GM18909 (cell line): Measurements from ENCODE around the gene ARHGEF40.

ENCODE experiments used
- ATAC-seq: cut with Tn5 transposase; IDR thresholded peaks from one replicate; pipeline ENCODE4 v1.9.1; 2021; ENCODE audit warnings: mild to moderate bottlenecking; ENCODE audit not compliant: unreplicated experiment, poor library complexity

The ARHGEF40 gene

DNA sequence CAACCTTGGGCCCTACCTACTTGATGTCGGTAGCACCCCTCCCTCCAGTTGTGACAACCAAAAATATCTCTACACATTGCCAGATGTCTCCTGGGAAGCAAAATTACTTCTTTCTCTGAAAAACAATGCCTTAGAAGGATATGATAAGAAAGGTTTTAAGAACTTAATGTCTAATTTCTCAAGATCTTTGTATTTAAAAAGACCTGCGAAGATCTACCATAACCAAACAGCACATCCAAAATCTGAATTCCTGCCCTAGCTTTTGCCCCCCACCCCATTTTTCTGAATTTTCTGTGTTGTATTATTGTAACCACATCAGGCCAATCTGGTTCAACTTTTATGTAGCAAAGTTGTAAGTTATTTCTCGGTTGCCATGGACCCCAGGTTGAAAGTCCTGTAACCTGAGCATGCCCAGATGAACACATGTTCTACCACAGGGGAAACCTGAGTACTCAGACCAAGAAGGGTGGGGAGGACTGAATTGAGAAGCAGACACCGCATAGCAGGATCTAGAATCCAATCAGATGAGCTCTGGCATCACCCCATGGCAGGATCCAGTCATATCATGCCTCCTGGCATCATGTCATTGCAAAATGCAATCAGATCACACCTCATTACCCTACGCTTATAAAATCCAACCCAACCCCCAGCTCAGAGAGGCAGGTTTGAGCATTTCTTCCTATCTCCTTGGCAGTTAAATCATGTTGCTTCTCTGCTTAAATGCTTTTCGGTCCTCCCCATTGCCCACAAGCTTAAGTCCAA lies 39.5 kb downstream of the ARHGEF40 start:
- ATAC-seq, result no peak

DNA sequence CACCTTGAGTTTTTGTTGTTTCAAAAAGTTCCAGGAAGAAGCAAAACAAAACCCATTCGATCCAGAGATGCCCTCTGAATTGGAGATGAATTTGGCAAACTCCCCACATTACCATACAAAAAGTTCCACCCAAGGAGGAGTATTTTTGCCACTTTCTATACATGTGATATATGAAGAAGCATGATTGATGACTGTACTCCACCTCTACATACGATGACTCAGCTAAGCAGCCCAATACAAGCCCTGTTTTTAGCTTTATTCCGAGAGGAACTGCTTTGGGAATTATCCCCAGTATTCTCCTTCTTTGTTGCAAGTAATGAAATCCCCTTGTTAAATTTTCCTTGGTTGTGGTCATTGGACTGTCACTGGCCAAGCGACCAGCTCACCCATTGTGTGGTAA lies 42.2 kb downstream of the ARHGEF40 start:
- no peak for ATAC-seq

DNA sequence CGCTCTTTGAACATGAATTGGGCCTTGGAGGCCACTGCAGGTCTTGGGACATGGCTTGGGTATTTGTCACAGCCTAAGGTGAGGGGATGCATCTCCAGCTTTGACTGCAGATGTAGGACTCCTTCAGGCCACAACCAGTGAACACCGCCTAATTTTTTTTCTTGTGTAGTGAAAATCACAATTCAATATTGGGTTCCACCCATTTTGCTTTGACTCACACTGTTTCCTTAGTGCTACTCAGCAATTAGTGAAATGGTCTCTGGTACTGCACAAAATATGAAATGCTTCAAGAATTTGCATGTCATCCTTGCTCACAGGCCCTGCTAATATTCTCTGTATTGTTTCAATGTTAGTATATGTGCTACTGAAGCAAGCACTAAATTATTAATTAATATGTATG lies 43.3 kb downstream of the ARHGEF40 start:
- ATAC-seq, result no peak

DNA sequence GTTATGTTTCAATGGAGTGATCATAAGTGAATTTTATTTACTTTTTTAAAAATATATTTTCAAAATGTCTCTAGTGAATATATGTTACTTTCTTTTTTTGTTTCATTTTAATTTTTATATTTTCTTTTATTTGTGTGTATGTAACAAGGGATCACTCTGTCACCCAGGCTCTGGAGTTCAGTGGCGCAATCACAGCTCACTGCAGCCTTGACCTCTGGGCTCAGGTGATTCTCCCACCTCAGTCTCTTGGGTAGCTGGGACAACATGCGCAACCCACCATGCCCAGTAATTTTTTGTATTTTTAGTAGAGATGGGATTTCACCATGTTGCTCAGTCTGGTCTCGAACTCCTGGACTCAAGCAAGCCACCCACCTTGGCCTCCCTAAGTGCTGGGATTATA lies 48.8 kb downstream of the ARHGEF40 start:
- ATAC-seq, result no peak

DNA sequence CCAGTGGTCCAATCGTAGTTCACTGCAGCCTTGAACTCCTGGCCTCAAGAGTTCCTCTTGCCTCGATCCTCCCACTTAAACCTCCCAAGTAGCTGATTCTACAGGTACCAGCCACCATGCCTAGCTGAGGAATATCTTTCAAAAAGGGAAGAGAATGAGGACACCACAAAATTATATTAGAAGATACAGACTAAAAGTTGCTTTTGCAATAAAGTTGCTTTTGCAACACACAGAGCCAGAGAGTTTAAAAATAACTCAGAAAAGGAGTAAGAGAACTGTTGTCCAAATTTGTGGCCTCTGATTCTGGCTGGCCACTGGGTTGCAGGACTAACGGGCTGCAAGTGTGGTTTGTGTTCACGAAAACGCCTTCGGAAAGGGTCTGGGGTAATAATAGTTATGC lies 50.6 kb downstream of the ARHGEF40 start:
- no peak for ATAC-seq

DNA sequence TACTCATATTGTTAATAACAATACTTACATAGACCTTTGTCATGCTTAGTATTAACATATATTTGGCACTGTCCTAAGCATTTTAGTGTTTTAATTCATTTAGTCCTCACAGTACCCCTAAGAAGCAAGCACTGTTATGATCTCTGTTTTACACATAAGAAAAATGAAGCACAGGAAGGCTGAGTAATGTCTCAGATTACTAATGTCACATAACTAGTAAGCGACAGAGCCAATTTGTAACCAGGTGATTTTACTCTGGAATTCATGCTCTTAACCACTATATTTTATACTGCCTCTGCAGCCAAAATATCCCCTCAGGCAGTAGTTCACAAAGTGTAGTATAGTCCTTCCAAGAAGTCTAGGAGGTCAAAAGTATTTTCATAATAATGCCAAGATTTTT lies 51.0 kb downstream of the ARHGEF40 start:
- ATAC-seq, result no peak

DNA sequence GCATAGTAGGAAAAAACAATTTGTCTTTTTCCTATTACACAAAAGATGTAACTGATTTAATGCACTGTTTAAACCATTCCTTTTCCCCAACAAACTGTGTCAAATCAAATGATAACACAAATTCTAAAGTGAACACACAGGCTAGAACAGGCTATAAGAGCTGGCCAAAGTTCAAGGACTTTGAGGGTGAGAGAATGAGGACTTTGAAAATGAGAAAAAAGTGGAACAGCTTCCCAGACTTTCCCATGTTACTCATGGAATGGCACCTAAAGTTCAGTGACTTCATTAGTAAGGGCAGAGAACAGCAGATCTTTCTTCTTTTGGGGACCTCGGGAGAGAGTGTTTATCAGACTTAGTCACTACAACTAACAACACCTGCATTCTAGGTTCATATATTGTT lies 53.3 kb downstream of the ARHGEF40 start:
- no peak for ATAC-seq

DNA sequence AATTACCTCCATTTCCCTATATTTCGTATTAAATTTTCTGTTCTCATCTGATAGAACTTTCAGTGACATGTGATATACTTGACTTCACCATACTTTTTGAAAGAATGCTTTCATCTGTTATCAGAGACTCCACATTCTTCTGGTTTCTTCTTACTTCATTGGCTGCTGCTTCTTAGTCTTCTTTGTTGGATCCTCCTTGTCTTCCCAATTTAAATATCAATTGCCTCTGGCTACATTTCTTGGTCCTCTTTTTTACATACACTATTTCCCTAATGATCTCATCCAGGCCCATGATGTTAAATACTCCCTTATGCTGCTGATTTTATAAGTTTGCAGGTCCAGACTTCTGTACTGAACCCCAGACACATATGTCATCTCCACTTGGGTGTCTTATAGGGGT lies 63.8 kb downstream of the ARHGEF40 start:
- ATAC-seq, result no peak

DNA sequence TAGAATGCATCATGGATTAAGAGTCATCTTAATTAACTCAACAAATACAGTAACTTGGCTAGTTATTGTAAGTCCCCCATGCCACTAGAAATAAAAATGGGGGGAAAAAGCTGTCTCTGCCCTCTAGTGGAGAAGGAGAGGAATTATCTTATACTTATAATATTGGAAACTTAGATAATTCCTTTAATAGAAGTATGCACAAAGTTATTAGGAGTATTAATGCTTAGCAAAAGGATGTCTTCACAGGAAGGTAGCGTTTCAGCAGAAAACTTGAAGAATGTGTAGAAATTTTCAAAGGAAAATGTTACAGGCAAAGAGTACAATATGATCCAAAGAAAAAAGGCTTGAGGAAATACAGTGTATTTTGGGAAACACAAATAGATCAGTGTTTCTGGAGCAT lies 65.9 kb downstream of the ARHGEF40 start:
- no peak for ATAC-seq
